Osteoblast (primary cell): ENCODE measurements around the gene ZMYM4. TPM values are rescaled to one million over a fixed set of nuclear protein-coding genes. Genes with fewer than 3 reads are reported as not detected.

Experiments used
- DNase-seq: peaks from one replicate; pipeline ENCODE4 v3.0.0; 2011; ENCODE audit warnings: low spot score, mixed read lengths; ENCODE audit not compliant: insufficient read length; ENCODE audit errors: missing footprints
- H2AFZ ChIP-seq: 2 replicates; pipeline ENCODE4 v1.6.0; 2011; ENCODE audit warnings: mild to moderate bottlenecking, low read length
- H3K27ac ChIP-seq: 2 replicates; pipeline ENCODE4 v1.5.1; 2011; ENCODE audit warnings: mild to moderate bottlenecking, low read depth, low read length, moderate library complexity
- H3K27me3 ChIP-seq: 2 replicates; pipeline ENCODE4 v1.6.0; 2012; ENCODE audit warnings: mild to moderate bottlenecking, control low read depth, inconsistent platforms, low read length, moderate library complexity; ENCODE audit not compliant: insufficient read depth
- H3K36me3 ChIP-seq: 2 replicates; pipeline ENCODE4 v1.5.1; 2011; ENCODE audit warnings: mild to moderate bottlenecking, low read length, control low read depth, moderate library complexity; ENCODE audit not compliant: insufficient read depth
- H3K4me1 ChIP-seq: 2 replicates; pipeline ENCODE4 v1.5.1; 2011; ENCODE audit warnings: mild to moderate bottlenecking, low read length, control low read depth, moderate library complexity; ENCODE audit not compliant: insufficient read depth
- H3K4me2 ChIP-seq: 2 replicates; pipeline ENCODE4 v1.6.0; 2011; ENCODE audit warnings: mild to moderate bottlenecking, low read length; ENCODE audit not compliant: insufficient read depth
- H3K4me3 ChIP-seq: fragments of 200-600 bp; sonication (generic); 3 replicates; pipeline ENCODE4 v1.5.1; 2012; ENCODE audit warnings: mild to moderate bottlenecking, low read length, inconsistent platforms; ENCODE audit not compliant: insufficient read depth
- H3K79me2 ChIP-seq: 2 replicates; pipeline ENCODE4 v1.6.0; 2012; ENCODE audit warnings: mild to moderate bottlenecking, low read length, control low read depth, inconsistent platforms; ENCODE audit not compliant: insufficient read depth
- H3K9me3 ChIP-seq: 2 replicates; pipeline ENCODE4 v1.5.1; 2011; ENCODE audit warnings: low read depth, low read length, control low read depth
- H4K20me1 ChIP-seq: 2 replicates; pipeline ENCODE4 v1.6.0; 2012; ENCODE audit warnings: mild to moderate bottlenecking, low read length, control low read depth; ENCODE audit not compliant: insufficient read depth
- total RNA-seq: library from RNA; depleted of rRNA; stranded (reverse); fragments of >200 nt; gene quantifications from 2 replicates; pipeline ENCODE4 v1.2.3, GENCODE V29; 2012
- TF ChIP-seq, protein P1 (sequence below): IDR thresholded peaks from 2 replicates; pipeline ENCODE4 v1.5.1; 2011; ENCODE audit warnings: mild to moderate bottlenecking, low read depth, low read length, moderate library complexity; ENCODE audit errors: extremely low read depth

Gene ZMYM4
- total RNA-seq, 1 donor, result 49.9 TPM

- TF ChIP-seq, protein P1, sequence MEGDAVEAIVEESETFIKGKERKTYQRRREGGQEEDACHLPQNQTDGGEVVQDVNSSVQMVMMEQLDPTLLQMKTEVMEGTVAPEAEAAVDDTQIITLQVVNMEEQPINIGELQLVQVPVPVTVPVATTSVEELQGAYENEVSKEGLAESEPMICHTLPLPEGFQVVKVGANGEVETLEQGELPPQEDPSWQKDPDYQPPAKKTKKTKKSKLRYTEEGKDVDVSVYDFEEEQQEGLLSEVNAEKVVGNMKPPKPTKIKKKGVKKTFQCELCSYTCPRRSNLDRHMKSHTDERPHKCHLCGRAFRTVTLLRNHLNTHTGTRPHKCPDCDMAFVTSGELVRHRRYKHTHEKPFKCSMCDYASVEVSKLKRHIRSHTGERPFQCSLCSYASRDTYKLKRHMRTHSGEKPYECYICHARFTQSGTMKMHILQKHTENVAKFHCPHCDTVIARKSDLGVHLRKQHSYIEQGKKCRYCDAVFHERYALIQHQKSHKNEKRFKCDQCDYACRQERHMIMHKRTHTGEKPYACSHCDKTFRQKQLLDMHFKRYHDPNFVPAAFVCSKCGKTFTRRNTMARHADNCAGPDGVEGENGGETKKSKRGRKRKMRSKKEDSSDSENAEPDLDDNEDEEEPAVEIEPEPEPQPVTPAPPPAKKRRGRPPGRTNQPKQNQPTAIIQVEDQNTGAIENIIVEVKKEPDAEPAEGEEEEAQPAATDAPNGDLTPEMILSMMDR, result no peak
- Histone ChIP-seq H3K9me3 (no peaks in the 10 kb centered on the region), H3K4me1 (peaks cover 31% of the 10 kb centered on the region), H3K27me3 (no peaks in the 10 kb centered on the region), H3K27ac (no peak overlapping the region), H2AFZ (no peak overlapping the region), H3K4me2 (no peak overlapping the region), H3K79me2 (no peaks in the 10 kb centered on the region), H4K20me1 (peaks cover 7% of the 10 kb centered on the region), H3K4me3 (no peak overlapping the region), H3K36me3 (peaks cover 38% of the 10 kb centered on the region)
- no peak for DNase-seq
Observed at GRCh38 chr1:35447278-35447677, 178.8 kb downstream of the ZMYM4 start.

- Histone ChIP-seq H2AFZ (no peak overlapping the region), H3K4me3 (no peak overlapping the region), H3K4me1 (peaks cover 33% of the 10 kb centered on the region), H3K36me3 (peaks cover 37% of the 10 kb centered on the region), H3K4me2 (peak overlapping the region; percentile 51), H4K20me1 (peaks cover 7% of the 10 kb centered on the region), H3K27me3 (no peaks in the 10 kb centered on the region), H3K27ac (peak overlapping the region; percentile 93), H3K9me3 (no peaks in the 10 kb centered on the region), H3K79me2 (no peaks in the 10 kb centered on the region)
- peak; percentile 93 for DNase-seq
- TF ChIP-seq, protein P1, result no peak
Observed at GRCh38 chr1:35448344-35448801, 179.9 kb downstream of the ZMYM4 start.

- H3K9me3 ChIP-seq, result no peaks in the 10 kb centered on the region
- peaks cover 12% of the 10 kb centered on the region for H4K20me1 ChIP-seq
- H3K27ac ChIP-seq, result peak overlapping the region; percentile 93
- no peak overlapping the region for H2AFZ ChIP-seq
- H3K79me2 ChIP-seq, result no peaks in the 10 kb centered on the region
- H3K4me3 ChIP-seq, result no peak overlapping the region
- H3K4me1 ChIP-seq, result peaks cover 39% of the 10 kb centered on the region
- H3K36me3 ChIP-seq, result peaks cover 40% of the 10 kb centered on the region
- peak; percentile 80 for DNase-seq
- H3K27me3 ChIP-seq, result no peaks in the 10 kb centered on the region
- TF ChIP-seq, protein P1, result no peak
- peak overlapping the region; percentile 51 for H3K4me2 ChIP-seq
Observed at GRCh38 chr1:35449334-35450008, 181.0 kb downstream of the ZMYM4 start.

DNA sequence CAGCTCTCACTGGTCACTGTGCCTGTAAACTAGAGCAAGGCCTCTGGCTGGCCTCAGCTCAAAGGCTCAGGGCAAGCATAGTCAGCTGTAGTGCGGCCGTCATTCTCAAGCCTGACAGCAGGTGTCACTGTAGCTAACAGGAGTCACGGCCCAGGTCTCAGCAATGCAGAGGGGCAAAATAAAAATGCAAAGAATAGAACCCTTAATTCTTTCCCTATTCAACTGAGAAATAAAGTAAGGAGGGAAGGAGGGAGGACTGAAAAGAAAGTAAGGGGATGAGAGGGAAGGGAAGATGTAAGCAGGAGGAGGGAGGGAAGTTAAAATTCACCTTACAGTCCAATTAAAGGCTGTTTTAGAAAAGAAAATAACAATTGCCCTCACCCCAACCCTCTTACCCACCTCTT, 182.6 kb downstream of the ZMYM4 start:
- peak; percentile 85 for DNase-seq
- Histone ChIP-seq H3K4me1 (peaks cover 48% of the 10 kb centered on the region), H3K4me3 (no peak overlapping the region), H3K9me3 (no peaks in the 10 kb centered on the region), H3K4me2 (no peak overlapping the region), H3K27me3 (no peaks in the 10 kb centered on the region), H4K20me1 (peaks cover 16% of the 10 kb centered on the region), H3K36me3 (peaks cover 37% of the 10 kb centered on the region), H3K79me2 (no peaks in the 10 kb centered on the region), H3K27ac (peak overlapping the region; percentile 15), H2AFZ (no peak overlapping the region)
- TF ChIP-seq, protein P1, result peak; percentile 92
